GM21529 (cell line): ENCODE data around the gene COL4A2.

Source experiments
- ATAC-seq: cut with Tn5 transposase; IDR thresholded peaks from one replicate; pipeline ENCODE4 v1.9.1; 2021; ENCODE audit not compliant: unreplicated experiment

COL4A2 gene

GRCh38 chr13:110546926-110547325, 239.8 kb downstream of the COL4A2 start:
- ATAC-seq, result no peak

DNA sequence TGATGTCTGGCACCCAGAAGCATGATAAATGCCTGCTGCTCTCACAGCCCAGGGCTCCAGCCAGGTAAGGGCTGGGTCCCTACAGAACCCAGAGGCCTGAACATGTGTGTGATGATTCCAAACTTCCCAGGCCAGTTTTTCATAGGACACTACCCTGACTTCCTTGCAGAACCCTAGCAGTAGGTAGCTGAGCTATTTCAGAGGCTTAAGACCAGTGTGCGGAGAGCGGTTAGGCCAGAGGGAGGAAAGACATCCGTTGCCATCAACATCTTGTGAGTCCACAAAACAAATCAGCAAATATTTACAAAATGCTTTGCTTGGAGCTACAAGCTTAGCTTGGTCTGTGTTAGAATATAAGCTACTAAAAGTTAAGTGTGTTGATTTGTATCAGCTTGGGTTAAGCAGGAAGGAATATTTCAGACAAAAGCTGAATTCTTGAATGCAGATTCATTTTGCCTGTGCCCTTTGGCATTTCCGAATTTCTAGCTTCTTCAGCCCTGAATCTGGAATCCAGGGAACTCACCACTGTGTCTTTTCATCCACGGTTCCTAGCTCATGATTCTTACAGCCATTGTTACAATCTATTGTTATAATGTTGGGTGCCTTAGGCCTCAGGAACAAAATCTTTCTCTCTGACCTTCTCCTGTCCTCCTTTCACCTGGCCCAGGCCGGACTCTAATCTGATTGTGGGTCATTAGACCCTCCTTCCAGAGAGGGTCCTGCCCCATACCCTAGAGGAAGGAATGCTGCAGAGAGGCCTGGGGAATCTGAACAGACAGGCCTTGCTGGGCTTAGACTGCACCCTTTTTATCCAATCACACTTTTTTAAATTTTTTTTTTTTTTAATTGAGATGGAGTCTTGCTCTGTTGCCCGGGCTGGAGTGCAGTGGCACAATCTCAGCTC, 242.1 kb downstream of the COL4A2 start:
- ATAC-seq, result no peak

DNA sequence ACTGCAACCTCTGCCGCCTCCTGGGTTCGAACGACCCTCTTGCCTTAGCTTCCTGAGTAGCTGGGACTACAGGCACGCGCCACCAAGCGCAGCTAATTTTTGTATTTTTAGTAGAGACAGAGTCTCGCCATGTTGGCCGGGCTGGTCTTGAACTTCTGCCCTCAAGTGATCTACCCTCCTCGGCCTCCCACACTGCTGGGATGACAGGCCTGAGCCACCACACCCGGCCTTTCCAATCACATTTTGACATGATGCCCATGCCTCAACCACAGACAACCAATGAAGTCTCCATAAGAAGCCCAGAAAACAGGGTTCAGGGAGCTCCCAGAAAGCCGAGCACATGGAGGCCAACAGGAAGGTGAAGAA, 242.7 kb downstream of the COL4A2 start:
- no peak for ATAC-seq

DNA sequence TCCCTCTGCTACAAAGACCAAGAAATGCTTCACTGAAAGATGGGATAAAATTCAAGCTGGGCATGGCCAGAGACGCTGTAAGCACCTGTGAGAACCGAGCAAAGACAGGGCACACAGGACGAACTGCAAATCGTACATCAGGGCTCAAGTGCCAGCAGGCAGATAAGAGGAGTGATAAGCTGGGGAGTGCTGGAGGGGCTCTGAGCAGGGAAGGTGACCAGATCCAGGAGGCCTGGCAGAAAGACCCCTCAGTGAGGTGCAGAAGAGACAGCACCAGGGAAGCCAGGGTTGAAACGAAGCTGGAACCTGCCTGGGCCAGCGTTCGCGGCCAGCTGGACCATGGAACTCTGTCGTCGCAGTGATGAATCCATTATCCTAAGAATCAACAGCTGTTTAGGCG, 244.2 kb downstream of the COL4A2 start:
- no peak for ATAC-seq

DNA sequence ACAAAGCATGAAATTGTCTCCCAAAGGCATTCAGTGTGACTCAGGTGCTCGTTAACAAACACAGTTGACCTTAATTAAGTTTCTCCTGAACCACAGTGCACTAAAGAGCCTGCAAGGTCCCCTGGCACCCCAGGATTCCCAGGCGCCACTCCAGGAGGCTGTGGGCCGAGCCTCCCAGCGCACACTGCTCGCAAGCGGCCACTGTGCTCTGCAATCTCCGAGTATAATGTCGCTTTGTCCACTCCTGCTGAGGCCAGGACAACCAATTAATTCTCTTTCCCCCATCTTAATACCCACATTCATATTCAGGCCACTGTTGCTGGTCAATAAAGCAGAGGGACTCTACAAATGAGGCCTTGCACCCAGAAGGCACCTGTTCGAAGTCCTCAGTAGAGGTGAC, 245.7 kb downstream of the COL4A2 start:
- ATAC-seq, result no peak

- ATAC-seq, result no peak
Observed at GRCh38 chr13:110553417-110553816, 246.3 kb downstream of the COL4A2 start.

GRCh38 chr13:110554227-110554836, 247.2 kb downstream of the COL4A2 start:
- ATAC-seq, result no peak

DNA sequence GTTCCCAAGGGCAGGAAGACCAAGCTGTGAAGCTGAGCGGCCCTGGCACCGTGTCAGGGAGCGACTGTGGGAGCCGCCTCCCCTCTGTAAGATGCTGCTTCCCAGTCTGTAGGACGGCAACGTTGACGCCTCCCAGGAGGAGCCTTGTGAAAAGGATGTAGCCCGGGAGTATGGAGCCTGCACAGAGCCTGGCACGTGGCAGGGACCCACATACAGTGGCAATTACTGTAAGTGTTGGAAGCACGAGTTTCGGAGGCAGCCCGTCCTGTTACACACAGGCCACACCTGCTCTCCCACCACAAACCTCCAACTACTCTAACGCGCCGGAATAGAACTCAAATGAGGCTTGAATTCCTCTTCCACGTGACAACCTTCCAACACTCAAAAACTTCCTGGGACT, 247.9 kb downstream of the COL4A2 start:
- ATAC-seq, result no peak

DNA sequence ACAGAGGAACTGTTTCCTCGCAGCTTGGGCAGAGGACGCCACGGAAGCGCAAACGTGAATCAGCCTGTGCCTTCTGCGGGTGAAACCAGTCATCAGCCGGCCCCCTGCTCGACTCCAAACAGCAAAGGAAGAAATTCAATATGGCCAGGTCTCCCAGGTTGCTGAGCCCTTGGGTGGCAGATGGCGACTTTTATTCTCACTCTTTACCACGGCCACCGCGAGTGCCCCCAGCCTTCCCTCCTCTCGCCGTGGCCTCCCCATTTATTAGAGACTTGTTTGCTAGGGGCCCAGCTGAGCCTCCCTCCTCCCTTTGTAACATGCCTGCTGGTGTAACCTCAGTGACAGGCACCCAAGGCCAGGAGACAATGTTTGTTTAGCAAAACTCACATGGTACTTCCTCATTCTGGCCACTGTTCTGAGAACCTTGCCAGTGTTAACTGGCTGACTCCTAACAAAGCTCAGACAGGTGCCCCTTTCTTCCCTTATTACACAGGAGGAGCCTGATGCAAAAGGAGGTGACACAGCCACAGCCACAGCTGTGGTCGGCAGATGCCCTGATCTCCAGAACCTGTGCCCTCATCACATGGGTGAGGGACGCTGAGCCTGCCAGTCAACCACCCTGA, 248.6 kb downstream of the COL4A2 start:
- no peak for ATAC-seq

- no peak for ATAC-seq
Observed at GRCh38 chr13:110556224-110556606, 249.1 kb downstream of the COL4A2 start.

DNA sequence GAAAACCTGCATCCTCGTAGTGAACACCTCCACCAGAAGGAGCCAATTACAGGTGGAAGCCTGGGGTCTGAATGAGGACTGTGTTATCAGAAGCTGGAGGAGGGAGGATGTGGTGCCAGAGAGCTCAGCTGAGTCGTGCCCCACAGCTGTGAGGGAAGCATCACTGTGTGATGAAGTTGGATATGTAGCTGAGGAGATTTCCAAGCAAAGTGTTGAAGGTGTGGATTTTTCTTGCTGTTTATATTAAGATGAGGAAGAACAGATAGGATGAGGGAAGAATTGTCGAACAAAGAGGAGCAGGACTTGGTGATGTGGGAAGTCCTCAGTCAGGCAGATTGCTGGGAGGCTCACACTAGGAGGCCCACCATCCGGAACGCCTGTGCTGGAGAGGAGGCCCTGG, 250.0 kb downstream of the COL4A2 start:
- ATAC-seq, result no peak

- ATAC-seq, result no peak
Observed at GRCh38 chr13:110557610-110558305, 250.7 kb downstream of the COL4A2 start.

DNA sequence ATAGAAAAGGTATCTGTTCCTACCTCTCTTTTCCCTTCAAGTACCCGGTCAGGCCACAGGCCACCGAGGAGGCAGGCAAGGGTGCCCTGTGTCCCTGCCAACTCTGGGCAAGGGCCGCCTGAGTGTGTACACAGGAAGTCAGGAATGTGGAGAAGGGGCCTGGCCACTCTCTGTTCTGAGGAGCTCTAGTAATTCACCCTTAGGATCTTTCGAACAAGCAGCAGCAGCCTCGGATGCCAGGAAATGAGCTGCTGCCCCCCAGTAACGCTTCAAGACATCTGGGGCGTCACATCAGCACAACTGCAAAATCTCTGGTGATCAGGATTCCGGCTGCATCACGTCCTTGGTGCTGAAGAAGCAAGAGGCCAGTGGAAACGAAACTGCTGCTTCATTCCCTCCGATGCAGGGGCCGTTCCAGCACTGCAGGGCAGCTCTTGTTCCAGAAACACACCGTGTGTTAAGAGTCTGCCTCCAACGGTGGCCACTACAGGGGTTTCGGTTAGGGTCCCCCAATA, 252.4 kb downstream of the COL4A2 start:
- ATAC-seq, result no peak

- no peak for ATAC-seq
Observed at GRCh38 chr13:110559986-110560385, 252.9 kb downstream of the COL4A2 start.

DNA sequence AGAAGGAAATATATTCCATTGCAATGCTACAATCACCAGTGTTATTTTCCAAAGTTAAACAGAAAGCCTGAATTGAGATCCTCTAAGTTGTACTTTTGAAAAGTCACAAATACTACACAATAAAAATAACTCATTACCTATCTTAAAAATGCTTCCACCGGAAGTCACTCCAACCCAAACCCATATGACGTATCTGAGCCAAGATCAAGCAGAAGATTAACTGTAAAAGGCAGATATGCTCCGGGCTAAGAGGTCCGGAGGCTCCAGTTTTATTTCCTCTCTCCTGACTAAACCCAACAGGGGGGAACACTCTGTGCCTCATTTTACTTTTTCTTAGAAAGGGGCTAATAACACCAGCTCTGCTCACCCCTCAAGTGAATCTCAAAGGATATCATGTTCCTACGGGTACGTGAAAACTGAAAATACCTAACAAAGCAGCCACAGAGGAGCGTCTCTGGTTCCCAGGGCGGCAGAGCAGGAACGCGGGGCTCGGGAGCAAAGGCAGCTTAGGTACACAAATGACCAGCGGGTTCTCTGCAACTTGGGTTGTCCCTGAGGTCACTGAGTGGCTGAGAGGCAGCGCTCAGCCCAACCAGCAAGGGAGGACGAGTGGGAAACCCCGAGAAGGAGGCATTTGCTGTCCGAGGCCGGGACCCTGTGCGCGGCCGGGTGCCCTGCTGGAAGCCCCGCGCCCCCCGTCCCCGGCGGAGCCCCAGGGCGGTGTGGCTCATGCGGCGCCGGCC, 253.7 kb downstream of the COL4A2 start:
- peak; percentile 21 for ATAC-seq

GRCh38 chr13:110561344-110562035, 254.4 kb downstream of the COL4A2 start, which contains the start of gene RAB20:
RAB20 (minus strand) TSS chr13:110561722; CDS start chr13:110561519, 203 bp downstream.
- ATAC-seq, result peak; percentile 78

- ATAC-seq, result no peak
Observed at GRCh38 chr13:110562036-110562597, 255.0 kb downstream of the COL4A2 start.
